Ovary (tissue), 3 donors: ENCODE results near the gene SLFN5.
"Not testable (repeated sequence)": the region's sequence is repeated elsewhere in the genome, so short reads cannot be mapped to it uniquely, and the experiment has no call there.

Experiments used
- EP300 ChIP-seq: sonication (generic); formaldehyde crosslinking; IDR thresholded peaks from one replicate; pipeline ENCODE4 v1.6.1; 2017; ENCODE audit warnings: antibody characterized with exemption
- POLR2A ChIP-seq: fragments of 450-650 bp; IDR thresholded peaks from one replicate; pipeline ENCODE4 v1.6.1; 2017; ENCODE audit warnings: antibody characterized with exemption, mild to moderate bottlenecking, moderate library complexity
- TF ChIP-seq, protein P1 (sequence below), 3 donors: fragments of 450-650 bp in 2 of 3; fragments of 200-600 bp in 1 of 3; IDR thresholded peaks; one replicate each; pipeline versions ENCODE4 v1.5.1 to v1.8.0; 2016 to 2022; ENCODE audit warnings: antibody characterized with exemption in 3 of 3, mild to moderate bottlenecking in 1 of 3
- donor health status: DM: no; HTN: no; CAD: no.

DNA sequence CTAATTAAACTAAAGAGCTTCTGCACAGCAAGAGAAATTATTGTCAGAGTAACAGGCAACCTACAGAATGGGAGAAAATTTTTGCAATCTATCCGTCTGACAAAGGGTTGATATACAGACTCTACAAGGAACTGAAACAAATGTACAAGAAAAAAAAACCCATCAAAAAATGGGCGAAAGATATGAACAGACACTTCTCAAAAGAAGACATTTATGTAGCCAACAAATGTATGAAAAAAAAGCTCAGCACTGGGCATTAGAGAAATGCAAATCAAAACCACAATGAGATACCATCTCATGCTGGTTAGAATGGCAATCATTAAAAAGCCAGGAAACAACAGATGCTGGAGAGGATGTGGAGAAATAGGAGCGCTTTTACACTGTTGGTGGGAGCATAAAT, 66.5 kb downstream of the SLFN5 start:
- TF ChIP-seq, protein P1, sequence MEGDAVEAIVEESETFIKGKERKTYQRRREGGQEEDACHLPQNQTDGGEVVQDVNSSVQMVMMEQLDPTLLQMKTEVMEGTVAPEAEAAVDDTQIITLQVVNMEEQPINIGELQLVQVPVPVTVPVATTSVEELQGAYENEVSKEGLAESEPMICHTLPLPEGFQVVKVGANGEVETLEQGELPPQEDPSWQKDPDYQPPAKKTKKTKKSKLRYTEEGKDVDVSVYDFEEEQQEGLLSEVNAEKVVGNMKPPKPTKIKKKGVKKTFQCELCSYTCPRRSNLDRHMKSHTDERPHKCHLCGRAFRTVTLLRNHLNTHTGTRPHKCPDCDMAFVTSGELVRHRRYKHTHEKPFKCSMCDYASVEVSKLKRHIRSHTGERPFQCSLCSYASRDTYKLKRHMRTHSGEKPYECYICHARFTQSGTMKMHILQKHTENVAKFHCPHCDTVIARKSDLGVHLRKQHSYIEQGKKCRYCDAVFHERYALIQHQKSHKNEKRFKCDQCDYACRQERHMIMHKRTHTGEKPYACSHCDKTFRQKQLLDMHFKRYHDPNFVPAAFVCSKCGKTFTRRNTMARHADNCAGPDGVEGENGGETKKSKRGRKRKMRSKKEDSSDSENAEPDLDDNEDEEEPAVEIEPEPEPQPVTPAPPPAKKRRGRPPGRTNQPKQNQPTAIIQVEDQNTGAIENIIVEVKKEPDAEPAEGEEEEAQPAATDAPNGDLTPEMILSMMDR (IDR thresholded peaks at IDR 0.05), result not testable (repeated sequence)
- TF ChIP-seq EP300, POLR2A: not testable (repeated sequence)
